Retina (tissue), 1 donor: ENCODE data around the gene TAF1A.

Experiments used
- DNase-seq: peaks from one replicate; pipeline ENCODE4 v3.0.0-alpha.2; 2016

The TAF1A gene

GRCh38 chr1:222529916-222530315 is 59.8 kb downstream of the TAF1A start:
- DNase-seq: no peak

- no peak for DNase-seq
These were observed 60.6 kb downstream of the TAF1A start for GRCh38 chr1:222529181-222529580.

- no peak for DNase-seq
These were observed 63.8 kb downstream of the TAF1A start for GRCh38 chr1:222525951-222526350.

GRCh38 chr1:222523852-222524251 is 65.9 kb downstream of the TAF1A start:
- no peak for DNase-seq

- DNase-seq: no peak
These were observed 67.4 kb downstream of the TAF1A start for GRCh38 chr1:222522105-222522915.

GRCh38 chr1:222521299-222522104 is 68.2 kb downstream of the TAF1A start:
- no peak for DNase-seq
